CD14-positive monocyte (primary cell): ENCODE data around the gene SH3PXD2A. TPM values are rescaled to one million over a fixed set of nuclear protein-coding genes. Genes with fewer than 3 reads are reported as not detected.

ENCODE experiments used
- DNase-seq, 3 donors: peaks; one replicate each; pipeline ENCODE4 v3.0.0-alpha.2; 2011 to 2022
- H2AFZ ChIP-seq: 2 replicates; pipeline ENCODE4 v1.6.0; 2012; ENCODE audit warnings: mild to moderate bottlenecking, low read depth, low read length, inconsistent platforms; ENCODE audit not compliant: insufficient read depth, poor library complexity, severe bottlenecking
- H3K27ac ChIP-seq, 2 donors: 1 replicate in 1 of 2; 2 replicates in 1 of 2; pipeline ENCODE4 v1.5.1; 2012 to 2013; ENCODE audit warnings: low read length in 2 of 2, control low read depth in 1 of 2, inconsistent platforms in 1 of 2, low read depth in 1 of 2, mild to moderate bottlenecking in 1 of 2
- H3K27me3 ChIP-seq, 2 donors: one replicate each; pipeline versions ENCODE4 v1.6.0 to v1.6.1; 2011 to 2013; ENCODE audit warnings: low read length in 2 of 2; ENCODE audit not compliant: control insufficient read depth in 2 of 2, insufficient read depth in 2 of 2
- H3K36me3 ChIP-seq, 2 donors: replicated peaks in 1 of 2; 1 replicate in 1 of 2; 2 replicates in 1 of 2; pipeline versions ENCODE4 v1.5.1 to v1.6.1; 2012 to 2013; ENCODE audit warnings: low read length in 2 of 2, control low read depth in 1 of 2, inconsistent platforms in 1 of 2, mild to moderate bottlenecking in 1 of 2; ENCODE audit not compliant: insufficient read depth in 2 of 2, control insufficient read depth in 1 of 2
- H3K4me1 ChIP-seq, 2 donors: 1 replicate in 1 of 2; 2 replicates in 1 of 2; pipeline versions ENCODE4 v1.5.1 to v1.6.1; 2012 to 2013; ENCODE audit warnings: low read length in 2 of 2, control low read depth in 1 of 2, inconsistent platforms in 1 of 2, mild to moderate bottlenecking in 1 of 2, moderate library complexity in 1 of 2; ENCODE audit not compliant: insufficient read depth in 2 of 2, control insufficient read depth in 1 of 2
- H3K4me2 ChIP-seq: replicated peaks from 2 replicates; pipeline ENCODE3; 2012; ENCODE audit warnings: low read length, moderate library complexity, mild to moderate bottlenecking; ENCODE audit not compliant: poor library complexity, severe bottlenecking; ENCODE audit errors: extremely low read depth
- H3K4me3 ChIP-seq, 3 experiments: fragments of 200-600 bp in 1 of 3; sonication (generic) in 1 of 3; replicated peaks in 1 of 3; 1 replicate in 2 of 3; 2 replicates in 1 of 3; pipeline ENCODE4 v1.5.1; 2011 to 2013; ENCODE audit warnings: low read length in 3 of 3, mild to moderate bottlenecking in 3 of 3, control low read depth in 2 of 3, low read depth in 2 of 3, inconsistent platforms in 1 of 3, moderate library complexity in 1 of 3
- H3K79me2 ChIP-seq: 2 replicates; pipeline ENCODE4 v1.6.0; 2012; ENCODE audit warnings: mild to moderate bottlenecking, control low read depth, inconsistent platforms, low read length, moderate library complexity; ENCODE audit not compliant: insufficient read depth
- H3K9ac ChIP-seq: 2 replicates; pipeline ENCODE4 v1.6.0; 2017; ENCODE audit warnings: low read length, mild to moderate bottlenecking; ENCODE audit not compliant: insufficient read depth, poor library complexity, severe bottlenecking
- H3K9me3 ChIP-seq, 2 donors: replicated peaks in 1 of 2; 1 replicate in 1 of 2; 2 replicates in 1 of 2; pipeline versions ENCODE4 v1.5.1 to v1.6.1; 2012 to 2013; ENCODE audit warnings: low read length in 2 of 2, control low read depth in 1 of 2; ENCODE audit not compliant: control insufficient read depth in 1 of 2, insufficient read depth in 1 of 2
- H4K20me1 ChIP-seq: 2 replicates; pipeline ENCODE4 v1.6.0; 2012; ENCODE audit warnings: mild to moderate bottlenecking, low read length, control low read depth, moderate library complexity; ENCODE audit not compliant: insufficient read depth
- H3K27ac Mint-ChIP-seq, 7 donors: one replicate each; pipeline ENCODE4 v1.8.0; 2020; ENCODE audit warnings: mild to moderate bottlenecking in 7 of 7, mixed read lengths in 7 of 7, moderate library complexity in 6 of 7, inconsistent platforms in 2 of 7
- H3K27me3 Mint-ChIP-seq, 3 donors: one replicate each; pipeline ENCODE4 v1.8.0; 2021 to 2022; ENCODE audit warnings: low read depth in 3 of 3, mild to moderate bottlenecking in 3 of 3, mixed read lengths in 3 of 3, moderate library complexity in 3 of 3, inconsistent platforms in 1 of 3
- H3K36me3 Mint-ChIP-seq, 2 donors: one replicate each; pipeline ENCODE4 v1.8.0; 2020; ENCODE audit warnings: mixed read lengths in 2 of 2, inconsistent platforms in 1 of 2, mild to moderate bottlenecking in 1 of 2
- H3K4me1 Mint-ChIP-seq: one replicate; pipeline ENCODE4 v1.8.0; 2020; ENCODE audit warnings: mild to moderate bottlenecking, mixed read lengths
- H3K4me3 Mint-ChIP-seq, 2 donors: one replicate each; pipeline ENCODE4 v1.8.0; 2020; ENCODE audit warnings: mild to moderate bottlenecking in 2 of 2, mixed read lengths in 2 of 2, moderate library complexity in 1 of 2
- H3K9me3 Mint-ChIP-seq, 7 donors: one replicate each; pipeline ENCODE4 v1.8.0; 2020 to 2022; ENCODE audit warnings: mixed read lengths in 7 of 7, mild to moderate bottlenecking in 6 of 7, moderate library complexity in 6 of 7, inconsistent platforms in 2 of 7
- CTCF ChIP-seq: fragments of 200-600 bp; IDR thresholded peaks from one replicate; pipeline ENCODE4 v1.8.0; 2022; ENCODE audit warnings: antibody characterized with exemption, mild to moderate bottlenecking
- WGBS: methylation state at CpG from one replicate; pipeline ENCODE4 v1.1.5; 2013; ENCODE audit warnings: missing lambda C conversion rate; ENCODE audit not compliant: insufficient coverage; 5-methylcytosine and 5-hydroxymethylcytosine counted together
- intact Hi-C, 2 donors: fragments of 100-400 bp; cut with micrococcal nuclease; formaldehyde crosslinking; loops; one replicate each; pipeline versions ENCODE4 v1.15.0 to v1.15.1; 2023
- polyA plus RNA-seq, 3 donors: library from polyadenylated mRNA; depleted of rRNA in 1 of 3; unstranded in 2 of 3; stranded (reverse) in 1 of 3; fragments of 300-500 nt in 2 of 3; fragments of >200 nt in 1 of 3; fragmentation: Illumina TruSeq in 2 of 3; gene quantifications; 1 replicate in 2 of 3; 2 replicates in 1 of 3; pipeline ENCODE4 v1.2.3, GENCODE V29; 2012 to 2021

Gene SH3PXD2A
- polyA plus RNA-seq, 3 donors = 0.01 to 0.76 (median 0.05) TPM

GRCh38 chr10:103822107-103822716, 33.2 kb downstream of the SH3PXD2A start:
- Mint-ChIP-seq H3K9me3 (no peaks in the 10 kb centered on the region), H3K4me3 (no peak overlapping the region), H3K4me1 (peaks cover 3% of the 10 kb centered on the region), H3K36me3 (no peaks in the 10 kb centered on the region), H3K27ac (no peak overlapping the region), H3K27me3 (peaks cover 17 to 20% (median 17%) of the 10 kb centered on the region in 3 donors)
- H3K27ac ChIP-seq = no peak overlapping the region
- 100% methylated on average over 1 of the region's 5 CpGs for WGBS
- no peaks in the 10 kb centered on the region for H3K4me1 ChIP-seq
- H3K4me2 ChIP-seq = no peak overlapping the region
- no peak overlapping the region for H3K9ac ChIP-seq
- H3K36me3 ChIP-seq = no peaks in the 10 kb centered on the region
- intact Hi-C loops = no loop called here
- peaks cover 0 to 6% of the 10 kb centered on the region in 2 donors for H3K27me3 ChIP-seq
- H3K4me3 ChIP-seq = no peak overlapping the region
- H3K9me3 ChIP-seq = no peaks in the 10 kb centered on the region
- H3K79me2 ChIP-seq = no peaks in the 10 kb centered on the region
- TF ChIP-seq CTCF = no peak
- no peak overlapping the region for H2AFZ ChIP-seq
- no peaks in the 10 kb centered on the region for H4K20me1 ChIP-seq
- no peak for DNase-seq

GRCh38 chr10:103820101-103821062, 35.0 kb downstream of the SH3PXD2A start:
- Histone ChIP-seq H3K4me3 (no peak overlapping the region), H3K79me2 (no peaks in the 10 kb centered on the region), H3K36me3 (no peaks in the 10 kb centered on the region), H3K9me3 (no peaks in the 10 kb centered on the region), H3K27ac (no peak overlapping the region), H3K27me3 (peaks cover 0 to 6% of the 10 kb centered on the region in 2 donors), H4K20me1 (no peaks in the 10 kb centered on the region), H2AFZ (no peak overlapping the region), H3K4me2 (no peak overlapping the region), H3K9ac (no peak overlapping the region), H3K4me1 (no peaks in the 10 kb centered on the region)
- H3K27ac Mint-ChIP-seq = no peak overlapping the region
- 51% methylated on average over 6 of the region's 19 CpGs for WGBS
- no peak for TF ChIP-seq CTCF
- H3K4me3 Mint-ChIP-seq = peak overlapping the region in 1 of 2 donors; percentile 17
- no peak for DNase-seq
- no peaks in the 10 kb centered on the region for H3K36me3 Mint-ChIP-seq
- H3K4me1 Mint-ChIP-seq = peaks cover 3% of the 10 kb centered on the region
- H3K27me3 Mint-ChIP-seq = peaks cover 17 to 18% (median 17%) of the 10 kb centered on the region in 3 donors
- intact Hi-C loops = no loop called here
- H3K9me3 Mint-ChIP-seq = no peaks in the 10 kb centered on the region
